ENCODE data around the gene BTBD17.
"Not testable (repeated sequence)": the region's sequence is repeated elsewhere in the genome, so short reads cannot be mapped to it uniquely, and the experiment has no call there.

The BTBD17 gene, protein sequence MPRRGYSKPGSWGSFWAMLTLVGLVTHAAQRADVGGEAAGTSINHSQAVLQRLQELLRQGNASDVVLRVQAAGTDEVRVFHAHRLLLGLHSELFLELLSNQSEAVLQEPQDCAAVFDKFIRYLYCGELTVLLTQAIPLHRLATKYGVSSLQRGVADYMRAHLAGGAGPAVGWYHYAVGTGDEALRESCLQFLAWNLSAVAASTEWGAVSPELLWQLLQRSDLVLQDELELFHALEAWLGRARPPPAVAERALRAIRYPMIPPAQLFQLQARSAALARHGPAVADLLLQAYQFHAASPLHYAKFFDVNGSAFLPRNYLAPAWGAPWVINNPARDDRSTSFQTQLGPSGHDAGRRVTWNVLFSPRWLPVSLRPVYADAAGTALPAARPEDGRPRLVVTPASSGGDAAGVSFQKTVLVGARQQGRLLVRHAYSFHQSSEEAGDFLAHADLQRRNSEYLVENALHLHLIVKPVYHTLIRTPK

GRCh38 chr17:74361230-74362068 lies at the start of gene BTBD17:
TSS of gene BTBD17 (minus strand) at chr17:74361868. CDS start at chr17:74361819, 49 bp downstream.
- DNase-seq, result peak; percentile 53 to 60

GRCh38 chr17:74410001-74410443 lies 48.4 kb upstream of the BTBD17 start:
- no peak for DNase-seq

DNA sequence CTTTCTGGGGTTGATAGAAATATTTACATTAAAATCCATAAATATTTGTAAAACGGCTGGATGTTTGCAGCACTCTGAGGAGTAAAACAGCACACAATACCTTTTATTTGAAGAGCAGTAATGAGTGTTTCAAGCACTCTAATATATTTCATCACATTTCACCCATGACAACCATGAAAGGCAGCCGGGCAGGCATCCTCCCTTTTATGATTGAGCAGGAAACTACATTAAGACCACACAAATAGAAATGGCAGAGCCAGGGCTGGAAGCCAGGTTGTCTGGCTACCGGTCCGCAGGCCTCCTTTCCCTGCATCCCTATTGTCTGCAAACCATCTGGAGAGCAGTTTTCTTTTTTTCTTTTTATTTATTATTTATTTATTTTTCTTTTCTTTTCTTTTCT lies 47.1 kb upstream of the BTBD17 start:
- no peak for DNase-seq

DNA sequence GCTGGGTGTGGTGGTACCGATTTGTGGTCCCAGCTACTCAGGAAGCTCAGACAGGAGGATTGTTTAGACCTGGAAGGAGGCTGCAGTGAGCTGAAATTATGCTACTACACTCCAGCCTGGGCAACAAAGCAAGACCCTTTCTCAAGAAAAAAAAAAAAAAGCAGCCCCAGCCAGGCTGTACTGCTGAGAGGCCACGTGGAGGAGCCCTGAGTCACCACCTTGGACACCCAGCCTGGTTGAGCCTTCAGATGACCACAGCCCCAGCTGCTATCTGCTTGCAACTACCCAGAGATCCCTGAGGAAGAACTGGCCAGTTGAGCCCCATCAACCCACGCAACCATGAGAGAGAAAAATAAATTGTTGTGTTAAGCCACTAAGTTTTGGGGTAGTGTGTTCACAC lies 46.6 kb upstream of the BTBD17 start:
- no peak for DNase-seq

GRCh38 chr17:74407384-74407783 lies 45.7 kb upstream of the BTBD17 start:
- no peak for DNase-seq

DNA sequence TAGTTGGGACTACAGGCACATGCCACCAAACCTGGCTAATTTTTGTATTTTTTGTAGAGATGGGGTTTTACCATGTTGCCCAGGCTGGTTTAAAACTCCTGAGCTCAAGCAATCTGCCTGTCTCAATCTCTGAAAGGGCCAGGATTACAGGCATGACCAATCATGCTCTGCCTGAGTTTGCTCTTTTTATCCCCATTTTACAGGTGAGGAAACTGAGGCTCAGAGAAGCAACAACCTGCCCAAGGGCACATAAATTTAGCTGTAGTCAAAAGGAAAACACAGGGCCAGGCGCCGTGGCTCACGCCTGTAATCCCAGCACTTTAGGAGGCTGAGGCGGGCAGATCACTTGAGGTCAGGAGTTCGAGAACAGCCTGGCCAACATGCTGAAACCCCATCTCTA lies 43.6 kb upstream of the BTBD17 start:
- DNase-seq, result not testable (repeated sequence)

DNA sequence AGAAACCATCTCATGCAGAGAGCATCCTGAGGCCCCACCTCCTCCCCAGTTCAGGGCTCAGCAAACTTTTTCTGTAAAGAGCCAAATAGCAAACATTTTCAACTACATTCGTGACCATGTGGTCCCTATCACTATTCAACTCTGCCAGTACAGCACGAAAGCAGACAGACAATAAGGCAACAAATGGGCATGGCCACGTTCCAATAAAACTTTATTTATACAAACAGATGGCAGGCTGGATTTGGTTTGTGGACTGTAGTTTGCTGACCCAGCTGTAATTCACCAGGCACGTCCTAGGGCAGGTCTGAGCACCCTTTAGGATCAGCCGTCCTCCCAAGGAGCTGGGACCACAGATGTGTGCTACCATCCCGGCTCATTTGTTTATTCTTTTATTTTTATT lies 43.1 kb upstream of the BTBD17 start:
- no peak for DNase-seq

- DNase-seq, result no peak
Measured at GRCh38 chr17:74404218-74404617, 42.5 kb upstream of the BTBD17 start.

DNA sequence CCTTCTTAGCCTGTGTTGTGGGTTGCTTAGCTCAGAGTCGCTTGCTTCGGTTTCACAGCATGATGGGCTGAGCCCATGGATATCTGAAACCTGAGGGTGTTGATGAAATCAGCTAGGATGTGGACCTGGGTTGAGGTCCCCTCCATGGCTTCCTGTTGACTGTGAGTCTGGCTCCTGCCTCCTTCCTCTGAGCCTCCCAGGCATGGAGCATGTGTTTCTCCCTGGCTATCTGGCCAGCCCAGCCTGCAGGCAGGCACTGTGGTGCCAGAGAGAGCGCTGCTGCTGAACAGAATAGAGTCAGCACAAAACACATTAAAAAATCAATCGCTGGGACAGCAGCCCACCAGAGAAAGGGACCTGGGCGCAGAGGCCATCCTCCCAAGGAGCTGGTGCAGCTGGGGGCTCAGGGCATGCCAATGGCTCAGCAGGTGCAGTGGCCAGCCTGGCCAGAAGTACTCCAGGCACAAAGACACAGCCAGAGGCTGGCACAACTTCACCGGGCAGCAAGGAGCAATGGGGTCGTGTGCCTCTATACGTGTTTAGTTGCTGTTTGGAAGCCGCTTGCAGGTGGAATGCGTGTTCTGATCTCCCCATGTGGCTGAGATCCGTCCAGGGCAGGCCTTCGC lies 42.0 kb upstream of the BTBD17 start:
- DNase-seq, result no peak

GRCh38 chr17:74402048-74402447 lies 40.4 kb upstream of the BTBD17 start:
- DNase-seq, result no peak

- DNase-seq, result no peak
Measured at GRCh38 chr17:74396567-74396966, 34.9 kb upstream of the BTBD17 start.

- DNase-seq, result no peak
Measured at GRCh38 chr17:74394977-74395376, 33.3 kb upstream of the BTBD17 start.

GRCh38 chr17:74394275-74394950 lies 32.7 kb upstream of the BTBD17 start:
- no peak for DNase-seq

DNA sequence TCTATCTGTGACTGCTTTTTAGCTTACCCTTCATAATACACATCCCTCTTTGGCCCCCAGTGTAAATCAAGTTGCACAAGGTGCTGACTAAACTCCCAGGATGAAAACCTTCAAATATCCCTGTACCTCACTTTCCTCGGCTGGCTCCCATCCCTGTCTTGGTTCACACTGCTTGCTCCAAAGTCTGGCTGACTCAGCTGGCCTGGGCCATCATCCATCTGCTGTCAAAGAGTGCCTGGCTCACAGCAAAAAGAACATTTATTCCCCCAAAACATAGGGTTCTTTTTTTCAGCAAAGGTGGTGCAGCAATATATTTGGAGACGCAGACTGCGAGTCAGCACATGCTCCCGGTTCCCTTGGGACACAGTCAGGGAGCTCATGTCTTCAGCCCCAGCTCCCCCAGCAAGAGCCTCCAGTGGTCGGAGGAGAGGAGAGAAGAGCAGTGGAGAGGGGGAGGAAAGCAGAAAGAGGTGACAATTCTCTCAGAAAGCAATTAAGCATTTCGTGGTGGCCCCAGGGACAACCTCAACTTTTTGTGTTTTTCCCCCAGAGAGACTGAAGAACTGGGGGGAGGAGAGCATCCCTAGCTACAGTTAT lies 31.8 kb upstream of the BTBD17 start:
- no peak for DNase-seq

GRCh38 chr17:74392848-74393247 lies 31.2 kb upstream of the BTBD17 start:
- no peak for DNase-seq

- no peak for DNase-seq
Measured at GRCh38 chr17:74391771-74392170, 30.1 kb upstream of the BTBD17 start.

DNA sequence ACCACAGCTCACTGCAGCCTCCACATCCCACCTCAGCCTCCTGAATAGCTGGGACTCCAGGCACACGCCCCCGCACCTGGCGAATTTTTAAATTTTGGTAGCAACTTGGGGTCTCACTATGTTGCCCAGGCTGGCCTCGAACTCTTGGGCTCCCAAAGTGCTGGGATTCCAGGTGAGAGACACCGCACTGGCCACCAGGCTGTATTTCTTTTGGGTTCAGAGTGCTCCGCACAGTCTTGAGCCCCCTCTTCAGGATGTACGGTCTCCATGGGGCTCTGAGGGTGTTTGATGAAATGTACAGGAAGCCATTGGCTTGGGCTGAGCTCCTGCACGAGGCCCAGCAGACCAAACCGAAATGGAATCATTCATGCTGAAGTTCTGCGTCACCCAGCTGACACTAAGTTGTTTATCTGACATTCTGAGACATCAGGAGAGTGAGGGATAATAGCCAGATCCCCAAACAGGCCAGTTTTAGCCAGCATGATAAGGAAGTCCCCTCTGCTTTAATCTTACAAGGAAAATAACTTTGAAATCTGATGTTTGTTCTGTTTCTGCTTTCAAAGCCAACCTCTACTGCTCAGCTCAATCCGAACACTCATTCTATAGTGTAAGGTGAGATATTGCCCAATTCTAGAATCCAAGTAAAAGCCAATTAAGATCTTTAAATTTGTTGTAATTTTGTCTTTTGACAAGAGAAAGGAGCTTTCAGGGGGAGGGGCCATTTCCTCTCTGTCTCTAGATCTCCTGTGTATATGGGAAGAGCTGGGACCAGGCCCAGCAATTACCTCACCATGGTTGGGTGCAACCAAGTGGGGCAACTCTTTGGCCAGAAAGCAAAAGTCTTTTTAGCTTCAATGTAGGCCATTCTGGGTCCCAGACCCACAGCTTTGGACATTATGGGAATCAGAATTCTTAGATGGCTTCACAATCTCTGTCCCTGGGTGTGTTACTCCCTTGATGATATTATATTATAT lies 29.3 kb upstream of the BTBD17 start:
- no peak for DNase-seq

DNA sequence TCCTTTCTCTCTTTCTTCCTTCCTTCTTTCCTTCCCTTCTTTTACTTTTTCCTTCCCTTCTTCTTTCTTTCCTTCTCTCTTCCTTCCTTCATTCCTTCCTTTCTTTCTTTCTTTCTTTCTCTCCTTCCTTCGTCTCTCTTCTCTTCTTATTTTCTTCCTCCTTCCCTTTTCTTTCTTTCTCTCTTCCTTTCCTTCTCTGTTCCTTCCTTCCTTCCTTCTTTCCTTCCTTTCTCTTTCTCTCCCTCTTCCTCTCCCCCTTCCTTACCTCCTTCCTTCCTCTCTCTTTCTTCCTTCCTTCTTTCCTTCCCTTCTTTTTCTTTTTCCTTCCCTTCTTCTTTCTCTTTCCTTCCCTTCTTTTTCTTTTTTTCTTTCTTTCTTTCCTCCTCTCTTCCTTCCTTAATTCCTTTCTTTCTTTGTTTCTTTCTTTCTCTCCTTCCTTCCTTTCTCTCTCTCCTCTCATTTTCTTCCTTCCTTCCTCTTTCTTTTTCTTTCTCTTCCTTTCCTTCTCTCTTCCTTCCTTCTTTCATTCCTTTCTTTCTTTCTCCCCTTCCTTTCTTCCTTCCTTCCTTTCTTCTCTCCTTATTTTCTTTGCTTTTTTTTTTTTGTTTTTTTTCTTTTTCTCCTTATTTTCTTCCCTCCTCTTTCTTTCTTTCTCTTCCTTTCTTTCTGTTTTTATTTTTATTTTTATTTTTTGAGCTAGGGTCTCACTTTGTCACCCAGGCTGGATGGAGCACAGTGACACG lies 28.4 kb upstream of the BTBD17 start:
- no peak for DNase-seq

GRCh38 chr17:74389084-74389753 lies 27.6 kb upstream of the BTBD17 start:
- no peak for DNase-seq
